Suppressor macrophage treated with lipopolysaccharide for 4 hours (primary cell): ENCODE results near the gene ADGRG4.

ENCODE experiments used
- DNase-seq: peaks from one replicate; pipeline ENCODE4 v3.0.0-alpha.2; 2020

ADGRG4 gene

GRCh38 chrX:136306182-136306581 is 5.4 kb downstream of the ADGRG4 start:
- DNase-seq, result no peak

GRCh38 chrX:136307471-136307870 is 6.7 kb downstream of the ADGRG4 start:
- DNase-seq, result no peak

GRCh38 chrX:136310411-136310810 is 9.6 kb downstream of the ADGRG4 start:
- DNase-seq, result no peak

DNA sequence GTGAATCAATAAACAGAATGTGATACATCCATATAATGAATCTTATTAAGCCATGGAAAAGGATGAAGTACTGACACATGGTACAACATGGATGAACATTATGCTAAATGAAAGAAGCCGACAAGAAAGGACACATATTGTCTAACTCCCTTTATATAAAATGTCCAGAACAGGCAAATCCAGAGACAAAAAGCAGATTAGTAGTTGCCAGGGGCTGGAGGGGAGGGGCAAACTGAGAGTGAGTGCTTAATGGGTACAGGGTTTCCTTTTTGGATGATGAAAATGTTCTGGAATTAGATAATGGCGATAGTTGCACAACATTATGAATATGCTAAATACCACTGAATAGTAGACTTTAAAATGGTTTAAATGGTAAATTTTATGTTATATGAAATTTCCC is 17.4 kb downstream of the ADGRG4 start:
- DNase-seq, result no peak

DNA sequence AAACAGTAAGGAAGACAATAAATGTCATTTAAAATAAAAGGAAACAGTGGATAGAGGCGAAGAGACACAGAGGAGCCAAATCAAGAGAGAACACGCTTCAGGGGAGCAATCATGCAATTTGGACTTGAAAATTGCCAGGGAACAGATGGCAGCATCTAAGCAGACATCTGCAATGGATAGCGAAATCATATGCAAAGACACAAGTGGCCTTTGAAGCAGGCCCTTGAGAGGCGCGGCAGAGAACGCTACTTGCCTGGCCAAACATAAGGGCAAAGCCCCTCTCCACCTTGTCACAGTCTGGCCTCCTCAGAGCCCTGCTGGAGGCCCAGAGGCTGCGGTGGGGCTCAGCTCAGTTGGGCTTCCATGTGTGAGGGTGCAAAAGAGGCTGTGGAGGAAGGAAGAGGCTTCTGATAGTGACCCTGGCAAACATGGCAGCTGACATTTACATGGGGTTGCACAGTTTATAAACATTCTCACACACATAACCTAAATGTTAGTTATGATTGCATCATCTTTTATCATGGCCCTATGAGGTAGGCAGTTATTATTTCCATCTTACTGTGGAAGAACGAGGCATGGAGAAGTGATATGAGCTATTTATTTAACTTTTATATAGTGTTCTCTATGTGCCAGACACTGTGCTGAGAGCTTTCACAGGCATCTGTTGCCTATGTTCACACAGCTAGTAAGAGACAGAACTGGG is 18.3 kb downstream of the ADGRG4 start:
- DNase-seq, result no peak

DNA sequence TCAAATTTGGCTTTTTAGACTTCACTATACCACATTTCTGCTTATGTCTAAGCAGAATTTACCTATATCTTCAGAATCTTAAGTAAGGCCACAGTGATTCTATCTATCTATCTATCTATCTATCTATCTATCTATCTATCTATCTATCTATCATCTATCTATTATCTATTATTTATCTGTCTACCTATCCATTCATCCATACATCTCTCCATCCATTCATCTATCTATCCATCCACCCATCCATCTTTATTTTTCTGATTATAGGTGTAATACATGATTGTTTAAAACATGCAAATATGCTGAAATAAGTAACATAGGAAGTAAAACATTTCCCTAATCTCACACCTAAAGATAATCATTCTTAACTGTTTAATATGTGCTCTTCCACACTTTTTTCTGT is 18.8 kb downstream of the ADGRG4 start:
- DNase-seq, result no peak

- no peak for DNase-seq
Measured at GRCh38 chrX:136321532-136321931, 20.8 kb downstream of the ADGRG4 start.

DNA sequence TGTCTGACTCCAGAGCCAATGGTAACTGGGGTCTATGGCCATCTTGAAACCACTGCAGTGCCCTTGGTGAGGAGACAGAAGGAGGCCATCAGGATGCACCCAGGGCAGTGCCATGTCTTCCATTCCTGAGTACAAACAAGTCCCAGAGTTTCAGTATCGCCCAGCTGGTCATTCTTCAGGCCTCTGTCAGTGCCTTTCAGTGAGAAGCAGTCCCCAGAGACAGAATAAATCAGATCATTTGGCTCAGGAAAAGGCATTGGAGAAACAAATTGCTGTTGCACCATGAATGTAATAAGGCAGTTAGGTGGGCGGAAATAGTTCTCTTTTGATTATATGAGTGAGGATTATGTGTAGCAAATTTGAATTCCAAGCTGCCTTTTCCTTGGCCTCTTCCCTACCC is 21.3 kb downstream of the ADGRG4 start:
- no peak for DNase-seq

GRCh38 chrX:136325377-136325776 is 24.6 kb downstream of the ADGRG4 start:
- DNase-seq, result no peak

DNA sequence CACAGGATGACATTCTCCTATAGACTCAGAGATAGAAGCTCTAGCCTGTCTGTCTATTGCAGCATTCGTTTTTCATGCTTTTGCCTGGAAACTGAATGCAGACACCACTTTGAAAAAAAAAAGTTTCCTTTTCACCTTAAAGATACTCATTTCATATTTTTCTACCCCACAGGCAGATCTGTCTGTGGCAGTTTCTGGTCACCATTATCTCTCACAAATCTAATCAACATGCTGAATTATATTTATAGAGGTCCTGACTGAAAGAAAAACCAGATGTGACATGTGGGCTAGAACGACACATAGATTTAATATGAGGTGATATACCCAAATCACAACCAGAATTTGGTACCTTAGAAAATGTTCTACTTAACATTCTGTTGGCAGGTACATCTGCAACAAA is 28.2 kb downstream of the ADGRG4 start:
- no peak for DNase-seq

- DNase-seq, result peak; percentile 2
Measured at GRCh38 chrX:136336623-136337022, 35.9 kb downstream of the ADGRG4 start.

DNA sequence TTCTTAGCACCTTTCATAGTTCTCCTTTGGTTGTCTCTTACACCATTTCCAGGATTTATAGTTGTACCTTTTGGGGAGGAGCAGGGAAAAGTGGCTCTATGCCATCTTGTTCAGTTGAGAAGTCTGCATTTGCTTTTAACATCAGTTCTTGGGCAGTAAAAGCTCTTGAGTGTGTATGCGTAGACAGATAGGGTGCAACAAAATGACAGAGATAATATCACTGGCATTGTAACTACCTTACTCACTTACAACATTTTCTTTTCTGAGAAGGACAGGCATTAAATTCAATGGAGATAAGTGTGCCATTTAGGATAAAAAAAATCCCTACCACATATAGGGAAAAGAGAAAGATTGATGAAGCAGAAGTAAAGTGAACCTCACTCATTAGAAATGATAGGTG is 38.9 kb downstream of the ADGRG4 start:
- no peak for DNase-seq

DNA sequence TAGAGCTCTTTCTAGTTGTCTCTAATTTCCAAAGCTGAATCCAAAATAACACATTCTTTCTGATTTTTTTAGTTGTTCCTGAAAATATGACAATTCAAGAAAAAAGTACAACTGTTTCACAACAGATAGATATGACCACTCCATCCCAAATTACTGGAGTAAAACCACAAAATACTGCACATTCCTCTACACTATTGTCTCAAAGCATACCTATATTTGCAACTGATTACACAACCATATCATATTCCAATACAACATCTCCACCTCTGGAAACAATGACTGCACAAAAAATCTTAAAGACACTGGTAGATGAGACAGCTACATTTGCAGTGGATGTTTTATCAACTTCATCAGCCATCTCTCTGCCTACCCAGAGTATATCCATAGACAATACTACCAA is 43.6 kb downstream of the ADGRG4 start:
- DNase-seq, result no peak

- no peak for DNase-seq
Measured at GRCh38 chrX:136346506-136346905, 45.7 kb downstream of the ADGRG4 start.

DNA sequence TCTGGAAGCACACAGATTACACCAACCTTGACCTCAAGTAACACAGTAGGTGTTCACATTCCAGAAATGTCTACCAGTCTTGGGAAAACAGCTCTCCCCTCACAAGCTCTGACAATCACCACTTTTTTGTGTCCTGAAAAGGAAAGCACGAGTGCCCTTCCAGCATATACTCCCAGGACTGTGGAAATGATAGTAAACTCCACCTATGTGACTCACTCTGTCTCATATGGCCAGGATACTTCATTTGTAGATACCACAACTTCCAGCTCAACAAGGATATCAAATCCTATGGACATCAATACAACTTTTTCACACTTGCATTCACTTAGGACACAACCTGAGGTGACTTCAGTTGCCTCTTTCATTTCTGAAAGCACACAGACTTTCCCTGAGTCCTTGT is 46.9 kb downstream of the ADGRG4 start:
- DNase-seq, result no peak

- no peak for DNase-seq
Measured at GRCh38 chrX:136353526-136354093, 52.8 kb downstream of the ADGRG4 start.

DNA sequence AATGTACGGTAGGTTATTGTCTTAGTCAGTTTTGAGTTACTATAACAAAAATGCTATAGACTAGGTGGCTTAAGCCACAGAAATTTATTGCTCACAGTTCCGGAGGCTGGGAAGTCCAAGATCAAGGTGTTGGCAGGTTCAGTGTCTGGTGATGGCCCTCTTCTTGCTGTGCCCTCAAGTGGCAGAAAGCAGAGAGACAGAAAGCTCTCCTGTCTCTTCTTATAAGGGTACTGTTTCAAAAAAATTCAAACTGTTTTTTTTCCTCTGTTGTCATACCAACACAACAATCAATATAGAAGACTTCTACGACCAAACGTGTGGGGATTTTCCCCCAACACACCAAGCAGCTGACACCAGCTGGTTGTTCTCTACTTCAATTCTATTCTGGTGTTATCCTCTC is 53.4 kb downstream of the ADGRG4 start:
- no peak for DNase-seq

DNA sequence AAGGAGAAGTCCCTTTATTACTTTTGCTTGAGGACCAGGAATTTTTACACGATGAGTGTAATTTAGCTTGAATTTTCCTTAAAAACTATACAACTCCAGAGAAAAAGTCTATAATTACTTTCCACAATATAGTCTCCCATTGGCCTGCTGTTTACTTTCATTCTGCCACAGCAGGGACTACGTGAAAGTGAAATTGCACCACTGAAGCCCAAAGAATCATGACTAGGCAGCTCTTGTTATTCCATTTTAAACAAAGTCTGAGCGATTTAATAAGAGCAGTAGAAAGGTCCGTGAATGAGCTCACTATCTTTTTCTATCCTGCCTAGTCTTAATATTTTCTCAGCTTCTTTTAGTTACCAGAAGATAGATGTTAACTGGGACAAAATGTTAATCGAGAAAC is 68.6 kb downstream of the ADGRG4 start:
- no peak for DNase-seq

DNA sequence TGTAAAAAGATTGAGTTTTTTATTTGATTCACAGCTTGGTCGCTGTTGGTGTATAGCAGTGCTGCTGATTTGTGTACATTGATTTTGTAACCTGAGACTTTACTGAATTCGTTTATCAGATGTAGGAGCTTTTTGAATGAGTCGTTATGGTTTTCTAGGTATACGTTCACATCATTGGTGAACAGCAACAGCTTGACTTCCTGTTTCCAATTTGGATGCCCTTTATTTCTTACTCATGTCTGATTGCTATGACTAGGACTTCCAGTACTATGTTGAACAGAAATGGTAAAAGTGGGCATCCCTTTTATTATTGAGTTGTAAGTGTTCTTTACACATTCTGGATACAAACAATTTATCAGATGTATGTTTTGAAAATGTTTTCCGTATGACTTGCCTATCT is 76.0 kb downstream of the ADGRG4 start:
- DNase-seq, result no peak

DNA sequence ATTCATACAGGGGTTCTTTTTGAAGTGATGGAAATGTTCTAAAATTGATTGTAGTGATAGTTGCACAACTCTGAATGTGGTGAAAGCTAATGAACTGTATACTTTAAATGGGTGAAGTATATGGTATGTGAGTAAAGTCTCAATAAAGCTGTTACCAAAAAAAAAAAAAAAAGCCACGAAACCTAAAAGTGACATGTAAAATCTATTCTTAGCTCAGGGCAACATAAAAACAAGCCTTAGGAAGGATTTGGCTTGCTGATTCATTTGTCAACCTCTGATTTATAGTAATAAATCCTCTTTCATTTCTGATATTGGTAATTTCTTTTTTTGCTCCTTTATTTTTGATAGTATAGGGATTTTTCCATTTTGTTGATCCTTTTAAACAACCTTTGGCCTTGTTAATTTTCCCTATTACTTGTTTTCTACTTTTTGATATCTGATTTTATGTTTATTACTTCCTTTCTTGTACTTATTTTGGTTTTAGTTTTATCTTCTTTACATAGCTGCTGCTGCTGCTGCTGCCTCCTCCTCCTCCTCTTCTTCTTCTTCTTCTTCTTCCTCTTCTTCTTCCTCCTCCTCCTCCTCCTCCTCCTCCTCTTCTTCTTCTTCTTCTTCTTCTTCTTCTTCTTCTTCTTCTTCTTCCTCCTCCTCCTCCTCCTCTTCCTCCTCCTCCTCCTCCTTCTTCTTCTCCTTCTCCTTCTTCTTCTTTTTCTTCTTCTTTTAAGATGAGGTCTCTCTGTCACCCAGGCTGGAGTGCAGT is 79.4 kb downstream of the ADGRG4 start:
- no peak for DNase-seq

DNA sequence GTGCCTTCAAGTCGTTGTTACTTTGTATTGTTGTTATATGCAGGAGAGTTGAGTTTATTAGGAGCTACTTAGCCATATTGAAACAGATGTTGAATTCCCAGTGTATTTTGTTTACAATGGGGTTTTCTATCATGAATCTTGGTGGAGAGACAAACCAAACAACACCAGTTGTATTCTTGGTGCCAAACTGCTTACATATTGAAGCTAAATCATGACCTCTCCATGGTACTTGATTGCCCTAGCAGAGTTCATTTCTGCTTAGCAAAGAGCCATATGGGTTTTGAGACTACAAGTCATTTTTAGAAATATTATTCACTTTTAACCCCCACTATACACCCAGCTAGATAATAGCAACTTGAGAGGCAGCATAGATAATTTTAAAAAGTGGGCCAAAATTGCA is 85.4 kb downstream of the ADGRG4 start:
- DNase-seq, result no peak

DNA sequence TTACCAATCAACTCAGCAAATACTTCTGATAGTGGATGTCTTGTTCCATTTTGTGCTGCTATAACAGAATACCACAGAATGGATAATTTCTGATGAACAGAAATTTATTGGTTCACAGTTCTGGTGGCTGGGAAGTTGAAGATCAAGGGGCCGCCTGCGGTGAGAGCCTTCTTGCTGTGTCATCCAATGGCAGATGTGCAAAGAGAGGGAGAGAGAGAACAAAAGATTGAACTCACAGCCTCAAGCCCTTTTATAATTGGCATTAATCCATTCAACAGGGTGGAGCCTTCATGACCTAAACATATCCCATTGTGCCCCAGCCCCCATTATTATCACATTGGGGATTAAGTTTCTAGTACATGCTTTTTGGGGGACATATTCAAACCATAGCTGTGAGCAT is 86.1 kb downstream of the ADGRG4 start:
- no peak for DNase-seq

GRCh38 chrX:136387951-136388502 is 87.3 kb downstream of the ADGRG4 start:
- no peak for DNase-seq

DNA sequence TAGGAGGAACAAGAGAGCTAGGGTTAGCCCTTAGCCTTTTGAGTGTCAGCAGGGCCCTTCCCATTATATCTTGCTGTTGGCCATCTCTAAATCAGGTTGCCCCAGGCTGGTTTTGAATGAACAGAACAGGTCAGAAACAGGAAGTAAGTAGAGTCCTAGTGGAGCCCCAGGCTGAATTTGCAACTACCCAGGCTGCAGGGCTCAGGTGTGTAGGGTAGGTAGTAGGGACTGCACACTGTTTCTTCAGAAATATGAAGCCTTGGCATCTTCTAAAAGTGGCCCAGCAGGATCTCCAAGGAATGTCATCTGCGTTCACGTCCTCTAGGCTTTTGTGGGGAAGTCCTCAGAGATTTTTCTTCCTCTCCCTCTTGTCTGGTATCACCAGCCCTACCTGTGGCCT is 90.2 kb downstream of the ADGRG4 start:
- DNase-seq, result no peak
